GM23338 (cell line): ENCODE results near the gene MEGF6. TPM values are rescaled to one million over a fixed set of nuclear protein-coding genes. Genes with fewer than 3 reads are reported as not detected.

Source experiments
- ATAC-seq: fragments of 200-7000 bp; cut with Tn5 transposase; 3 replicates; pipeline ENCODE4 v1.9.1; 2020
- DNase-seq: peaks from one replicate; pipeline ENCODE4 v3.0.0-alpha.2; 2015; ENCODE audit warnings: low spot score
- H2AFZ ChIP-seq: fragments of 200-600 bp; sonication (generic); 2 replicates; pipeline ENCODE4 v1.8.0; 2016; ENCODE audit warnings: antibody characterized with exemption, mild to moderate bottlenecking, moderate library complexity
- H3F3A ChIP-seq: fragments of 200-600 bp; sonication (generic); replicated peaks from 2 replicates; pipeline ENCODE4 v1.8.0; 2017; ENCODE audit warnings: antibody characterized with exemption, mixed run types, low read depth
- H3K27ac ChIP-seq: fragments of 200-600 bp; sonication (generic); 2 replicates; pipeline ENCODE4 v1.6.1; 2016; ENCODE audit warnings: low read depth
- H3K27me3 ChIP-seq: fragments of 200-600 bp; sonication (generic); 2 replicates; pipeline ENCODE4 v1.8.0; 2016; ENCODE audit warnings: mild to moderate bottlenecking, mixed run types, moderate library complexity; ENCODE audit not compliant: insufficient read depth
- H3K36me3 ChIP-seq: fragments of 200-600 bp; sonication (generic); 2 replicates; pipeline ENCODE4 v1.8.0; 2016; ENCODE audit warnings: mild to moderate bottlenecking; ENCODE audit not compliant: insufficient read depth
- H3K4me1 ChIP-seq: fragments of 200-600 bp; sonication (generic); 2 replicates; pipeline ENCODE4 v1.8.0; 2016; ENCODE audit warnings: mild to moderate bottlenecking, moderate library complexity; ENCODE audit not compliant: insufficient read depth
- H3K4me2 ChIP-seq: fragments of 200-600 bp; sonication (generic); 2 replicates; pipeline ENCODE4 v1.7.1; 2017; ENCODE audit warnings: mixed run types
- H3K4me3 ChIP-seq: fragments of 200-600 bp; sonication (generic); 2 replicates; pipeline ENCODE4 v1.6.1; 2016; ENCODE audit warnings: mixed run types
- H3K79me2 ChIP-seq: fragments of 200-600 bp; sonication (generic); replicated peaks from 2 replicates; pipeline ENCODE4 v1.8.0; 2017; ENCODE audit warnings: mild to moderate bottlenecking; ENCODE audit not compliant: insufficient read depth
- H3K9me2 ChIP-seq: fragments of 200-600 bp; sonication (generic); 2 replicates; pipeline ENCODE4 v1.8.0; 2017; ENCODE audit not compliant: insufficient read depth
- H4K20me1 ChIP-seq: fragments of 200-600 bp; sonication (generic); replicated peaks from 2 replicates; pipeline ENCODE4 v1.8.0; 2017; ENCODE audit warnings: mild to moderate bottlenecking; ENCODE audit not compliant: insufficient read depth
- H3K27ac Mint-ChIP-seq: 2 replicates; pipeline ENCODE4 v1.8.0; 2020; ENCODE audit warnings: inconsistent platforms, mild to moderate bottlenecking, moderate library complexity, mixed read lengths
- H3K27me3 Mint-ChIP-seq: 3 replicates; pipeline ENCODE4 v1.8.0; 2022; ENCODE audit warnings: low read depth, mild to moderate bottlenecking, moderate library complexity, mixed read lengths, inconsistent platforms; ENCODE audit not compliant: insufficient read depth, poor library complexity
- H3K36me3 Mint-ChIP-seq: 3 replicates; pipeline ENCODE4 v1.8.0; 2021; ENCODE audit warnings: low read depth, mild to moderate bottlenecking, inconsistent platforms, moderate library complexity, mixed read lengths
- H3K4me1 Mint-ChIP-seq: 3 replicates; pipeline ENCODE4 v1.8.0; 2020; ENCODE audit warnings: mild to moderate bottlenecking, inconsistent platforms, mixed read lengths
- H3K4me3 Mint-ChIP-seq: 3 replicates; pipeline ENCODE4 v1.8.0; 2021; ENCODE audit warnings: moderate library complexity, mild to moderate bottlenecking, inconsistent platforms, mixed read lengths
- H3K9me3 Mint-ChIP-seq: 3 replicates; pipeline ENCODE4 v1.8.0; 2020; ENCODE audit warnings: moderate library complexity, mild to moderate bottlenecking, inconsistent platforms, mixed read lengths
- CREB1 ChIP-seq: fragments of 250-450 bp; sonication (Bioruptor Pico); IDR thresholded peaks from 2 replicates; pipeline ENCODE4 v1.5.0; 2020; ENCODE audit warnings: low read depth, mild to moderate bottlenecking, moderate library complexity
- EZH2 ChIP-seq: fragments of 200-600 bp; sonication (generic); IDR thresholded peaks from one replicate; pipeline ENCODE4 v1.8.0; 2017; ENCODE audit warnings: antibody characterized with exemption, mild to moderate bottlenecking, low read depth; ENCODE audit not compliant: unreplicated experiment
- JUNB ChIP-seq: IDR thresholded peaks from one replicate; pipeline ENCODE4 v1.6.1; 2016; ENCODE audit warnings: antibody characterized with exemption; ENCODE audit not compliant: unreplicated experiment
- POLR2AphosphoS5 ChIP-seq: IDR thresholded peaks from 2 replicates; pipeline ENCODE4 v1.6.1; 2016; ENCODE audit warnings: antibody characterized with exemption, low read depth
- ZNF114 ChIP-seq: fragments of 250-450 bp; sonication (Bioruptor Pico); IDR thresholded peaks from 2 replicates; pipeline ENCODE4 v1.5.0; 2020; ENCODE audit warnings: mild to moderate bottlenecking, moderate library complexity
- polyA plus RNA-seq: library from polyadenylated mRNA; unstranded; fragments of >200 nt; fragmentation: Nextera tagmentation; extraction: Ambion mirVana; gene quantifications from 2 replicates; pipeline ENCODE4 v1.2.1, GENCODE V29; 2016
- total RNA-seq: library from RNA; depleted of rRNA; stranded (reverse); fragments of >200 nt; shearing (Covaris generic); gene quantifications from 2 replicates; pipeline ENCODE4 v1.2.3, GENCODE V29; 2014
- TF ChIP-seq, protein P1 (sequence below): IDR thresholded peaks from one replicate; pipeline ENCODE4 v1.6.1; 2018; ENCODE audit warnings: antibody characterized with exemption; ENCODE audit not compliant: unreplicated experiment
- TF ChIP-seq, protein P2 (sequence below): IDR thresholded peaks from 2 replicates; pipeline ENCODE4 v1.6.1; 2016; ENCODE audit warnings: antibody characterized with exemption
- TF ChIP-seq, protein P3 (sequence below), 2 experiments: fragments of 200-600 bp in 1 of 2; sonication (generic) in 1 of 2; conservative IDR thresholded peaks; 2 replicates each; pipeline versions ENCODE4 v1.5.1 to v1.6.1; 2016 to 2017; ENCODE audit warnings: antibody characterized with exemption in 2 of 2, low read depth in 2 of 2, mild to moderate bottlenecking in 2 of 2, moderate library complexity in 1 of 2

MEGF6 gene
- total and polyA plus RNA-seq, 2 experiments from 2014 or later = 4.0 to 21.4 TPM

DNA sequence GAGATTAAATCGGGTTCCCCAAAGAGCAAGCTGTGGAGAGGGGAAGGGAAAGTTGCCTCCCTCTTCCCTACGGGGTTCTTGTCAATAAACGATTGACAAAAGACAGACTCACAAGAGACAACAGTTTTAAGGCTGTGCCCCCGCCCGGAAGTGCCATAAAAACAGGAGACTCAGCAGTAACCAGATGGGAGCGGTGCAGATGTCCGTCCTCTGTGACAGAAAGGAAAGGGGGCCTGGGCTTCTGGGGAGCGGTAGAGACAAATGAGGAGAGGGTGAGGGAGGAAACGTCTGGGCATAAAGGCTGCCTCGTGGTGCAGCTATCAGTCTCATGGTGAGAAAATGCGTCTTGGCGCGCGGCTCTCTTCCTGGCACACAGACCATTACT lies 46.9 kb upstream of the MEGF6 start:
- H4K20me1 ChIP-seq = peaks cover 6% of the 10 kb centered on the region; the same call in 1 of the 2 replicates
- H3K27me3 Mint-ChIP-seq = peaks cover 44% of the 10 kb centered on the region
- no peak overlapping the region for H3K27ac ChIP-seq
- H3K4me1 Mint-ChIP-seq = peaks cover 8% of the 10 kb centered on the region
- TF ChIP-seq, protein P1, sequence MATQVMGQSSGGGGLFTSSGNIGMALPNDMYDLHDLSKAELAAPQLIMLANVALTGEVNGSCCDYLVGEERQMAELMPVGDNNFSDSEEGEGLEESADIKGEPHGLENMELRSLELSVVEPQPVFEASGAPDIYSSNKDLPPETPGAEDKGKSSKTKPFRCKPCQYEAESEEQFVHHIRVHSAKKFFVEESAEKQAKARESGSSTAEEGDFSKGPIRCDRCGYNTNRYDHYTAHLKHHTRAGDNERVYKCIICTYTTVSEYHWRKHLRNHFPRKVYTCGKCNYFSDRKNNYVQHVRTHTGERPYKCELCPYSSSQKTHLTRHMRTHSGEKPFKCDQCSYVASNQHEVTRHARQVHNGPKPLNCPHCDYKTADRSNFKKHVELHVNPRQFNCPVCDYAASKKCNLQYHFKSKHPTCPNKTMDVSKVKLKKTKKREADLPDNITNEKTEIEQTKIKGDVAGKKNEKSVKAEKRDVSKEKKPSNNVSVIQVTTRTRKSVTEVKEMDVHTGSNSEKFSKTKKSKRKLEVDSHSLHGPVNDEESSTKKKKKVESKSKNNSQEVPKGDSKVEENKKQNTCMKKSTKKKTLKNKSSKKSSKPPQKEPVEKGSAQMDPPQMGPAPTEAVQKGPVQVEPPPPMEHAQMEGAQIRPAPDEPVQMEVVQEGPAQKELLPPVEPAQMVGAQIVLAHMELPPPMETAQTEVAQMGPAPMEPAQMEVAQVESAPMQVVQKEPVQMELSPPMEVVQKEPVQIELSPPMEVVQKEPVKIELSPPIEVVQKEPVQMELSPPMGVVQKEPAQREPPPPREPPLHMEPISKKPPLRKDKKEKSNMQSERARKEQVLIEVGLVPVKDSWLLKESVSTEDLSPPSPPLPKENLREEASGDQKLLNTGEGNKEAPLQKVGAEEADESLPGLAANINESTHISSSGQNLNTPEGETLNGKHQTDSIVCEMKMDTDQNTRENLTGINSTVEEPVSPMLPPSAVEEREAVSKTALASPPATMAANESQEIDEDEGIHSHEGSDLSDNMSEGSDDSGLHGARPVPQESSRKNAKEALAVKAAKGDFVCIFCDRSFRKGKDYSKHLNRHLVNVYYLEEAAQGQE = no peak
- TF ChIP-seq POLR2AphosphoS5 = no peak
- H3K9me2 ChIP-seq = no peaks in the 10 kb centered on the region
- H3K9me3 Mint-ChIP-seq = no peaks in the 10 kb centered on the region; the same call in 2 of the 3 replicates
- H3K4me1 ChIP-seq = peaks cover 3% of the 10 kb centered on the region; the same call in 1 of the 2 replicates
- no peak overlapping the region for H3K4me3 ChIP-seq
- no peak overlapping the region for H3K4me3 Mint-ChIP-seq
- 0 out of 2 replicates have a peak, but pooled peaks cover 3% of the 10 kb centered on the region for H3F3A ChIP-seq
- no peak overlapping the region for H2AFZ ChIP-seq
- H3K36me3 Mint-ChIP-seq = no peaks in the 10 kb centered on the region
- peaks cover 48% of the 10 kb centered on the region for H3K27me3 ChIP-seq
- H3K79me2 ChIP-seq = no peaks in the 10 kb centered on the region
- H3K36me3 ChIP-seq = no peaks in the 10 kb centered on the region
- H3K27ac Mint-ChIP-seq = no peak overlapping the region
- ATAC-seq (no peak), DNase-seq (no peak)
- no peak overlapping the region for H3K4me2 ChIP-seq

DNA sequence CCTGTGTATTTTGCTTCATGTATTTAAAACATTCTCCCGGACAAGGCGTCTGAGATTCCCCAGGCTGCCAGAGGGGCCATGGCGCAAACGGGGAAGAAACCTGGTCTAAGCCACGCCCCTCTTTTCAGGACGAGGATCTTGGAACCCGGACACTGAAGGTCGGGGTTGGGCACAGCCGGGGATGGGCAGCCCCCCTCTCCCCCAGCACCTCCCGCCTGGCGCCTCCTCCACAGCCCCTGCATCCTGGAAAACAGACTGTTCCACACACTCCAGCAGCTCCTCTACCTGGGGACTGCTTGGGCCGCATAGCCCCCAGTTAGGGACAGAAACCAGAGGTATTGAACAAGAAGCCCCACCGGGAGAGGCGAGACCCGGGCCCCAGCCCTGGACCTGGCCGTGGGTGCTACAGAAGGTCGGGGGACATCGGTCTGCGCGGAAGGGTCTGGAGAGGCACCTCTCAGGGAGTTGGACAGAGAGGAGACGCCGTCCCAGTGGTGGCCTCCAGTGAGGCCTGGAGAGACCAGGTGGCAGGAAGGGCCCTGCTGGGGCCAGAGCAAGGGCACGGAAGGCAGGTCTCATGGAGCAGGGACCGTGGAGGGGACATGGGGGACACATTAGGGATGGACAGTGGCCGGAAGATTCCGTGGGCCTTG lies 46.4 kb upstream of the MEGF6 start:
- no peak overlapping the region for H2AFZ ChIP-seq
- H3K79me2 ChIP-seq = no peaks in the 10 kb centered on the region
- H3K4me2 ChIP-seq = no peak overlapping the region
- TF ChIP-seq, protein P2, sequence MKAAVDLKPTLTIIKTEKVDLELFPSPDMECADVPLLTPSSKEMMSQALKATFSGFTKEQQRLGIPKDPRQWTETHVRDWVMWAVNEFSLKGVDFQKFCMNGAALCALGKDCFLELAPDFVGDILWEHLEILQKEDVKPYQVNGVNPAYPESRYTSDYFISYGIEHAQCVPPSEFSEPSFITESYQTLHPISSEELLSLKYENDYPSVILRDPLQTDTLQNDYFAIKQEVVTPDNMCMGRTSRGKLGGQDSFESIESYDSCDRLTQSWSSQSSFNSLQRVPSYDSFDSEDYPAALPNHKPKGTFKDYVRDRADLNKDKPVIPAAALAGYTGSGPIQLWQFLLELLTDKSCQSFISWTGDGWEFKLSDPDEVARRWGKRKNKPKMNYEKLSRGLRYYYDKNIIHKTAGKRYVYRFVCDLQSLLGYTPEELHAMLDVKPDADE = no peak
- TF ChIP-seq, protein P3, sequence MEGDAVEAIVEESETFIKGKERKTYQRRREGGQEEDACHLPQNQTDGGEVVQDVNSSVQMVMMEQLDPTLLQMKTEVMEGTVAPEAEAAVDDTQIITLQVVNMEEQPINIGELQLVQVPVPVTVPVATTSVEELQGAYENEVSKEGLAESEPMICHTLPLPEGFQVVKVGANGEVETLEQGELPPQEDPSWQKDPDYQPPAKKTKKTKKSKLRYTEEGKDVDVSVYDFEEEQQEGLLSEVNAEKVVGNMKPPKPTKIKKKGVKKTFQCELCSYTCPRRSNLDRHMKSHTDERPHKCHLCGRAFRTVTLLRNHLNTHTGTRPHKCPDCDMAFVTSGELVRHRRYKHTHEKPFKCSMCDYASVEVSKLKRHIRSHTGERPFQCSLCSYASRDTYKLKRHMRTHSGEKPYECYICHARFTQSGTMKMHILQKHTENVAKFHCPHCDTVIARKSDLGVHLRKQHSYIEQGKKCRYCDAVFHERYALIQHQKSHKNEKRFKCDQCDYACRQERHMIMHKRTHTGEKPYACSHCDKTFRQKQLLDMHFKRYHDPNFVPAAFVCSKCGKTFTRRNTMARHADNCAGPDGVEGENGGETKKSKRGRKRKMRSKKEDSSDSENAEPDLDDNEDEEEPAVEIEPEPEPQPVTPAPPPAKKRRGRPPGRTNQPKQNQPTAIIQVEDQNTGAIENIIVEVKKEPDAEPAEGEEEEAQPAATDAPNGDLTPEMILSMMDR (conservative IDR thresholded peaks at IDR 0.05; ENCODE audit: low read depth in 2 of 2) = no peak
- TF ChIP-seq, protein P1 = no peak
- no peak for TF ChIP-seq ZNF114 (CRISPR knock-in tag)
- no peak for TF ChIP-seq EZH2
- no peak for TF ChIP-seq CREB1 (CRISPR knock-in tag)
- no peak for TF ChIP-seq JUNB
- Mint-ChIP-seq H3K27me3 (peaks cover 47% of the 10 kb centered on the region), H3K9me3 (no peaks in the 10 kb centered on the region; the same call in 2 of the 3 replicates), H3K4me3 (no peak overlapping the region), H3K27ac (no peak overlapping the region), H3K36me3 (no peaks in the 10 kb centered on the region), H3K4me1 (peaks cover 9% of the 10 kb centered on the region)
- no peaks in the 10 kb centered on the region for H3K36me3 ChIP-seq
- H4K20me1 ChIP-seq = peaks cover 6% of the 10 kb centered on the region; the same call in 1 of the 2 replicates
- DNase-seq (no peak), ATAC-seq (peak; percentile 8; the same call in 1 of the 3 replicates)
- 0 out of 2 replicates have a peak, but pooled peaks cover 3% of the 10 kb centered on the region for H3F3A ChIP-seq
- no peak overlapping the region for H3K27ac ChIP-seq
- peaks cover 3% of the 10 kb centered on the region; the same call in 1 of the 2 replicates for H3K4me1 ChIP-seq
- H3K27me3 ChIP-seq = peaks cover 53% of the 10 kb centered on the region
- H3K4me3 ChIP-seq = no peak overlapping the region
- H3K9me2 ChIP-seq = no peaks in the 10 kb centered on the region
